Hepatocyte (in vitro differentiated cells): Measurements from ENCODE around the gene SLC25A22. TPM values are rescaled to one million over a fixed set of nuclear protein-coding genes. Genes with fewer than 3 reads are reported as not detected.

Experiments used
- DNase-seq: peaks from one replicate; pipeline ENCODE4 v3.0.0-alpha.2; 2016; ENCODE audit warnings: low spot score
- H2AFZ ChIP-seq: fragments of 200-600 bp; sonication (generic); 2 replicates; pipeline ENCODE4 v1.6.0; 2016; ENCODE audit warnings: antibody characterized with exemption, mild to moderate bottlenecking
- H3K27ac ChIP-seq: fragments of 200-600 bp; sonication (generic); 2 replicates; pipeline ENCODE4 v1.5.1; 2016; ENCODE audit warnings: mild to moderate bottlenecking
- H3K27me3 ChIP-seq: fragments of 200-600 bp; sonication (generic); 2 replicates; pipeline ENCODE4 v1.6.1; 2016
- H3K36me3 ChIP-seq: fragments of 200-600 bp; sonication (generic); replicated peaks from 2 replicates; pipeline ENCODE4 v1.5.1; 2016; ENCODE audit warnings: low read depth; ENCODE audit not compliant: insufficient read depth
- H3K4me1 ChIP-seq: fragments of 200-600 bp; sonication (generic); 2 replicates; pipeline ENCODE4 v1.5.1; 2016; ENCODE audit warnings: mild to moderate bottlenecking, moderate library complexity; ENCODE audit not compliant: insufficient read depth
- H3K4me2 ChIP-seq: fragments of 200-600 bp; sonication (generic); 2 replicates; pipeline ENCODE4 v1.6.0; 2016
- H3K4me3 ChIP-seq: fragments of 200-600 bp; sonication (generic); 2 replicates; pipeline ENCODE4 v1.5.1; 2016; ENCODE audit warnings: mild to moderate bottlenecking
- H3K79me2 ChIP-seq: fragments of 200-600 bp; sonication (generic); 2 replicates; pipeline ENCODE4 v1.6.0; 2017; ENCODE audit warnings: mild to moderate bottlenecking
- H3K9me2 ChIP-seq: fragments of 200-600 bp; sonication (generic); replicated peaks from 2 replicates; pipeline ENCODE4 v1.6.0; 2017; ENCODE audit warnings: mild to moderate bottlenecking; ENCODE audit not compliant: insufficient read depth
- H3K9me3 ChIP-seq: fragments of 200-600 bp; sonication (generic); 2 replicates; pipeline ENCODE4 v1.5.1; 2016; ENCODE audit warnings: low read depth, mild to moderate bottlenecking
- H4K20me1 ChIP-seq: fragments of 200-600 bp; sonication (generic); 2 replicates; pipeline ENCODE4 v1.6.0; 2016; ENCODE audit warnings: mild to moderate bottlenecking; ENCODE audit not compliant: insufficient read depth, poor library complexity, severe bottlenecking
- CTCF ChIP-seq: fragments of 200-600 bp; sonication (generic); IDR thresholded peaks from 2 replicates; pipeline ENCODE4 v1.5.1; 2016; ENCODE audit warnings: antibody characterized with exemption, mild to moderate bottlenecking; ENCODE audit not compliant: poor library complexity
- EZH2 ChIP-seq: fragments of 200-600 bp; sonication (generic); IDR thresholded peaks from 2 replicates; pipeline ENCODE4 v1.6.1; 2016; ENCODE audit warnings: antibody characterized with exemption, mild to moderate bottlenecking, borderline replicate concordance
- EZH2phosphoT487 ChIP-seq: fragments of 200-600 bp; sonication (generic); IDR thresholded peaks from one replicate; pipeline ENCODE4 v1.6.1; 2018; ENCODE audit warnings: antibody characterized with exemption, mild to moderate bottlenecking, low read depth, moderate library complexity; ENCODE audit not compliant: unreplicated experiment, severe bottlenecking
- WGBS: methylation state at CpG from one replicate; pipeline ENCODE4 v1.1.6; 2016; ENCODE audit warnings: low lambda C conversion rate; ENCODE audit errors: missing lambda C conversion rate; 5-methylcytosine and 5-hydroxymethylcytosine counted together
- polyA plus RNA-seq: library from polyadenylated mRNA; unstranded; fragments of >200 nt; fragmentation: Nextera tagmentation; extraction: Ambion mirVana; gene quantifications from 2 replicates; pipeline ENCODE4 v1.2.1, GENCODE V29; 2016
- total RNA-seq: library from RNA; depleted of rRNA; stranded (reverse); fragments of >200 nt; gene quantifications from 2 replicates; pipeline ENCODE4 v1.2.3, GENCODE V29; 2014

Gene SLC25A22
- total and polyA plus RNA-seq, 2 experiments from 2014 or later, result 16.2 to 19.7 TPM

- no peak overlapping the region for H2AFZ ChIP-seq
- no peaks in the 10 kb centered on the region for H3K27me3 ChIP-seq
- no peaks in the 10 kb centered on the region for H3K9me3 ChIP-seq
- peaks cover 44% of the 10 kb centered on the region for H3K79me2 ChIP-seq
- H4K20me1 ChIP-seq, result peaks cover 22% of the 10 kb centered on the region
- H3K9me2 ChIP-seq, result no peaks in the 10 kb centered on the region
- H3K27ac ChIP-seq, result peak overlapping the region; percentile 96
- H3K4me2 ChIP-seq, result peak overlapping the region; percentile 98
- H3K36me3 ChIP-seq, result no peaks in the 10 kb centered on the region
- H3K4me3 ChIP-seq, result peak overlapping the region; percentile 68
- WGBS, result 1% methylated on average over 36 of the region's 55 CpGs
- no peak for TF ChIP-seq EZH2
- TF ChIP-seq CTCF, result no peak
- TF ChIP-seq EZH2phosphoT487, result no peak
- peaks cover 7% of the 10 kb centered on the region for H3K4me1 ChIP-seq
- no peak for DNase-seq
These were observed 12.0 kb upstream of the SLC25A22 start for GRCh38 chr11:810040-810567.

- peaks cover 47% of the 10 kb centered on the region for H3K79me2 ChIP-seq
- WGBS, result 2% methylated on average over 81 of the region's 81 CpGs
- peak within 1 kb of the TSS; percentile 98 for H3K4me2 ChIP-seq
These were observed 11.4 kb upstream of the SLC25A22 start, which contains the start of gene RPLP2 for GRCh38 chr11:809287-810039. RPLP2 (plus strand) TSS chr11:809967; CDS start chr11:810235, 268 bp downstream.

GRCh38 chr11:808427-809286, 10.6 kb upstream of the SLC25A22 start:
- H3K79me2 ChIP-seq, result peaks cover 47% of the 10 kb centered on the region
- H2AFZ ChIP-seq, result peak overlapping the region; percentile 44
- no peaks in the 10 kb centered on the region for H3K36me3 ChIP-seq
- H3K9me2 ChIP-seq, result no peaks in the 10 kb centered on the region
- peaks cover 22% of the 10 kb centered on the region for H4K20me1 ChIP-seq
- H3K4me2 ChIP-seq, result peak overlapping the region; percentile 89
- peak overlapping the region; percentile 96 for H3K27ac ChIP-seq
- H3K4me1 ChIP-seq, result peaks cover 10% of the 10 kb centered on the region
- no peak for DNase-seq
- 37% methylated on average over 36 of the region's 36 CpGs for WGBS
- H3K9me3 ChIP-seq, result no peaks in the 10 kb centered on the region
- no peaks in the 10 kb centered on the region for H3K27me3 ChIP-seq
- H3K4me3 ChIP-seq, result peak overlapping the region; percentile 38
- no peak for TF ChIP-seq EZH2
- TF ChIP-seq EZH2phosphoT487, result no peak
- no peak for TF ChIP-seq CTCF

More at GRCh38 chr11:809287-810039, 11.4 kb upstream of the SLC25A22 start, which contains the start of gene RPLP2:
- TF ChIP-seq EZH2, result no peak
- TF ChIP-seq CTCF, result no peak
- TF ChIP-seq EZH2phosphoT487, result no peak
- Histone ChIP-seq H3K36me3 (no peaks in the 10 kb centered on the region), H4K20me1 (peaks cover 22% of the 10 kb centered on the region), H3K27ac (peak within 1 kb of the TSS; percentile 96), H3K9me2 (no peaks in the 10 kb centered on the region), H3K4me3 (peak within 1 kb of the TSS; percentile 68), H3K27me3 (no peaks in the 10 kb centered on the region), H2AFZ (peak within 1 kb of the TSS; percentile 44), H3K4me1 (peaks cover 10% of the 10 kb centered on the region), H3K9me3 (no peaks in the 10 kb centered on the region)
- DNase-seq, result peak; percentile 99
